HG03565 (cell line): ENCODE results near the gene ERN2.
"Not testable (repeated sequence)": the region's sequence is repeated elsewhere in the genome, so short reads cannot be mapped to it uniquely, and the experiment has no call there.

Source experiments
- ATAC-seq: cut with Tn5 transposase; IDR thresholded peaks from one replicate; pipeline ENCODE4 v1.9.1; 2021; ENCODE audit warnings: mild to moderate bottlenecking, moderate library complexity; ENCODE audit not compliant: unreplicated experiment

Gene ERN2

GRCh38 chr16:23722613-23723240 lies 9.7 kb upstream of the ERN2 start:
- not testable (repeated sequence) for ATAC-seq

- no peak for ATAC-seq
Observed at GRCh38 chr16:23716484-23716883, 3.5 kb upstream of the ERN2 start.

- no peak for ATAC-seq
Observed at GRCh38 chr16:23711785-23712184, 1.2 kb downstream of the ERN2 start.

GRCh38 chr16:23710504-23710903 lies 2.5 kb downstream of the ERN2 start:
- no peak for ATAC-seq

GRCh38 chr16:23710008-23710407 lies 3.0 kb downstream of the ERN2 start:
- ATAC-seq: no peak

- ATAC-seq: no peak
Observed at GRCh38 chr16:23709536-23709935, 3.5 kb downstream of the ERN2 start.

GRCh38 chr16:23706439-23706838 lies 6.6 kb downstream of the ERN2 start:
- no peak for ATAC-seq

GRCh38 chr16:23705517-23705902 lies 7.5 kb downstream of the ERN2 start:
- ATAC-seq: no peak

GRCh38 chr16:23704772-23705516 lies 8.1 kb downstream of the ERN2 start:
- no peak for ATAC-seq

GRCh38 chr16:23702951-23703350 lies 10.1 kb downstream of the ERN2 start:
- no peak for ATAC-seq

GRCh38 chr16:23701045-23701444 lies 12.0 kb downstream of the ERN2 start:
- no peak for ATAC-seq

GRCh38 chr16:23700509-23700908 lies 12.5 kb downstream of the ERN2 start:
- no peak for ATAC-seq

GRCh38 chr16:23700093-23700492 lies 12.9 kb downstream of the ERN2 start:
- ATAC-seq: no peak

- no peak for ATAC-seq
Observed at GRCh38 chr16:23699100-23699499, 13.9 kb downstream of the ERN2 start.

- no peak for ATAC-seq
Observed at GRCh38 chr16:23695756-23696155, 17.3 kb downstream of the ERN2 start.

GRCh38 chr16:23694644-23695373 lies 18.2 kb downstream of the ERN2 start:
- ATAC-seq: no peak

- ATAC-seq: no peak
Observed at GRCh38 chr16:23694265-23694643, 18.8 kb downstream of the ERN2 start.

GRCh38 chr16:23692190-23692837 lies 20.7 kb downstream of the ERN2 start:
- ATAC-seq: no peak

GRCh38 chr16:23691483-23692189 lies 21.4 kb downstream of the ERN2 start:
- ATAC-seq: no peak

- ATAC-seq: no peak
Observed at GRCh38 chr16:23690771-23691482, 22.1 kb downstream of the ERN2 start.
